K562 (cell line): ENCODE results near the gene AASDH. TPM values are rescaled to one million over a fixed set of nuclear protein-coding genes. Genes with fewer than 3 reads are reported as not detected.

Source experiments
- ATAC-seq: fragments of 200-7000 bp; cut with Tn5 transposase; 3 replicates; pipeline ENCODE4 v1.9.1; 2020; ENCODE audit warnings: moderate library complexity
- BruUV-seq: library from RNA; stranded (reverse); fragments of 400-500 nt; replicated peaks from 2 replicates; lab custom pipeline; 2021; lab: Mats Ljungman, UMichigan
- CTCF ChIA-PET: fragments of 300-600 bp; formaldehyde crosslinking; extraction: SDS; loops from one replicate; lab custom pipeline; 2021; ENCODE audit warnings: low intra/inter-chr PET ratio; lab: Yijun Ruan, JAX
- POLR2A ChIA-PET: fragments of 300-600, 350-650 bp; sonication (Branson Sonifier 250); formaldehyde crosslinking; extraction: SDS; loops from one replicate; lab custom pipeline; 2021; ENCODE audit warnings: antibody characterized with exemption, inconsistent platforms; lab: Yijun Ruan, JAX
- DNase-seq, 4 experiments: peaks; one replicate each; pipeline versions ENCODE4 v3.0.0 to v3.0.0-alpha.2; 2011 to 2018; ENCODE audit warnings: low spot score in 3 of 4, mixed read lengths in 3 of 4; ENCODE audit errors: extremely low read depth in 1 of 4
- FAIRE-seq: peaks from 2 replicates; lab custom pipeline; 2011; peaks lifted over from hg19 to GRCh38; lab: Jason Lieb, UNC
- H2AFZ ChIP-seq: 2 replicates; pipeline ENCODE4 v1.6.0; 2011; ENCODE audit warnings: low read depth, low read length, control low read depth, inconsistent platforms
- H3K27ac ChIP-seq: fragments of 200-600 bp; 3 replicates; pipeline ENCODE4 v1.8.0; 2011; ENCODE audit warnings: low read depth, mild to moderate bottlenecking, control low read depth, inconsistent platforms, low read length, moderate library complexity, mixed read lengths; ENCODE audit errors: extremely low read depth
- H3K27me3 ChIP-seq, 2 experiments: fragments of 300-600 bp in 1 of 2; 2 replicates in 1 of 2; 3 replicates in 1 of 2; pipeline versions ENCODE4 v1.6.0 to v1.8.0; 2011; ENCODE audit warnings: inconsistent platforms in 2 of 2, low read length in 2 of 2, mild to moderate bottlenecking in 1 of 2, mixed read lengths in 1 of 2, moderate library complexity in 1 of 2; ENCODE audit not compliant: control insufficient read depth in 2 of 2, insufficient read depth in 2 of 2
- H3K36me3 ChIP-seq: fragments of 300-600 bp; 3 replicates; pipeline ENCODE4 v1.8.0; 2011; ENCODE audit warnings: mild to moderate bottlenecking, low read length, inconsistent platforms; ENCODE audit not compliant: control insufficient read depth, insufficient read depth
- H3K4me1 ChIP-seq, 2 experiments: fragments of 200-600 bp in 1 of 2; replicated peaks in 1 of 2; 2 replicates in 1 of 2; 3 replicates in 1 of 2; pipeline versions ENCODE4 v1.5.1 to v1.8.0; 2011; ENCODE audit warnings: inconsistent platforms in 2 of 2, low read length in 2 of 2, mild to moderate bottlenecking in 1 of 2, mixed read lengths in 1 of 2, moderate library complexity in 1 of 2; ENCODE audit not compliant: control insufficient read depth in 2 of 2, insufficient read depth in 2 of 2
- H3K4me2 ChIP-seq: 2 replicates; pipeline ENCODE4 v1.6.1; 2011; ENCODE audit warnings: low read length, control low read depth, inconsistent platforms, mixed read lengths; ENCODE audit not compliant: insufficient read depth
- H3K4me3 ChIP-seq: fragments of 200-600 bp; sonication (generic), shearing (Covaris generic); 2 replicates; pipeline ENCODE4 v1.5.1; 2016; ENCODE audit warnings: control low read depth, inconsistent platforms
- H3K79me2 ChIP-seq: fragments of 200-600 bp; 3 replicates; pipeline ENCODE4 v1.8.0; 2011; ENCODE audit warnings: low read length, inconsistent platforms; ENCODE audit not compliant: control insufficient read depth, insufficient read depth
- H3K9ac ChIP-seq, 2 experiments: 2 replicates each; pipeline versions ENCODE4 v1.6.0 to v1.6.1; 2011; ENCODE audit warnings: low read depth in 2 of 2, low read length in 2 of 2, control low read depth in 1 of 2, inconsistent platforms in 1 of 2, mild to moderate bottlenecking in 1 of 2, mixed read lengths in 1 of 2; ENCODE audit not compliant: insufficient read depth in 1 of 2
- H3K9me1 ChIP-seq: one replicate; pipeline ENCODE4 v1.6.0; 2011; ENCODE audit warnings: inconsistent platforms, mild to moderate bottlenecking, low read length, moderate library complexity; ENCODE audit not compliant: control insufficient read depth, insufficient read depth
- H3K9me3 ChIP-seq: replicated peaks from 2 replicates; pipeline ENCODE4 v1.5.1; 2011; ENCODE audit warnings: low read depth, low read length, inconsistent platforms; ENCODE audit not compliant: control insufficient read depth, insufficient read depth
- H4K20me1 ChIP-seq: replicated peaks from 2 replicates; pipeline ENCODE4 v1.6.1; 2011; ENCODE audit warnings: low read length, inconsistent platforms, mixed read lengths; ENCODE audit not compliant: control insufficient read depth, insufficient read depth
- E2F1 ChIP-seq: sonication (generic); formaldehyde crosslinking; IDR thresholded peaks from 2 replicates; pipeline ENCODE4 v1.8.1; 2023; ENCODE audit warnings: mild to moderate bottlenecking, missing genetic modification reagents, moderate library complexity
- GATAD2A ChIP-seq: fragments of 450-650 bp; IDR thresholded peaks from 2 replicates; pipeline ENCODE4 v1.6.1; 2017
- NR2C1 ChIP-seq, 2 experiments: fragments of 450-650 bp; IDR thresholded peaks; 2 replicates each; pipeline ENCODE4 v1.6.1; 2017; ENCODE audit warnings: mild to moderate bottlenecking in 2 of 2, antibody characterized with exemption in 1 of 2, inconsistent platforms in 1 of 2, missing compliant biosample characterization in 1 of 2, missing genetic modification characterization in 1 of 2
- PHB2 ChIP-seq: fragments of 450-650 bp; IDR thresholded peaks from 2 replicates; pipeline ENCODE4 v1.6.1; 2017; ENCODE audit warnings: low read depth
- SOX6 ChIP-seq: fragments of 450-650 bp; IDR thresholded peaks from 2 replicates; pipeline ENCODE4 v1.6.1; 2014; ENCODE audit warnings: mild to moderate bottlenecking
- ZNF165 ChIP-seq: fragments of 250-450 bp; sonication (Bioruptor Pico); IDR thresholded peaks from 2 replicates; pipeline ENCODE4 v1.4.0; 2020; ENCODE audit warnings: borderline replicate concordance
- ZNF239 ChIP-seq: fragments of 250-450 bp; sonication (Bioruptor Pico); IDR thresholded peaks from 2 replicates; pipeline ENCODE4 v1.4.0; 2020; ENCODE audit warnings: mild to moderate bottlenecking
- WGBS: fragments of 100-300 bp; shearing (Covaris generic); methylation state at CpG from one replicate; pipeline ENCODE4 v1.1.6; 2016; ENCODE audit warnings: low coverage, mixed read lengths; ENCODE audit not compliant: insufficient coverage; ENCODE audit errors: missing lambda C conversion rate; 5-methylcytosine and 5-hydroxymethylcytosine counted together
- in situ Hi-C: fragments of 300-500 bp; cut with MboI; formaldehyde crosslinking; loops from 4 replicates; pipeline ENCODE4 v1.15.0; 2018; ENCODE audit warnings: inconsistent platforms, mixed read lengths
- intact Hi-C: fragments of 100-400 bp; cut with micrococcal nuclease; formaldehyde crosslinking; loops from 2 replicates; pipeline ENCODE4 v1.14.2; 2022
- polyA plus RNA-seq, 8 experiments: library from polyadenylated mRNA; depleted of rRNA in 4 of 8; stranded (reverse) in 5 of 8; unstranded in 3 of 8; fragments of >200 nt; fragmentation: Nextera tagmentation in 2 of 8; fragmentation: Illumina TruSeq in 1 of 8; extraction: Ambion mirVana in 2 of 8; extraction: Trizol in 1 of 8; gene quantifications; 2 replicates each; pipeline versions ENCODE4 v1.2.1 to v1.2.3, GENCODE V29; 2011 to 2014; ENCODE audit warnings: inconsistent platforms in 1 of 8, missing spikeins in 1 of 8
- total RNA-seq, 7 experiments: library from RNA; depleted of rRNA in 6 of 7; stranded (reverse); fragments of >200 nt in 6 of 7; fragmentation: Illumina TruSeq in 2 of 7; extraction: Trizol in 2 of 7; gene quantifications; 2 replicates each; pipeline versions ENCODE4 v1.2.1 to v1.2.3, GENCODE V29; 2011 to 2021; ENCODE audit warnings: low replicate concordance in 1 of 7
- TF ChIP-seq, protein P1 (sequence below), 2 experiments: fragments of 250-450 bp in 1 of 2; fragments of 450-650 bp in 1 of 2; sonication (Bioruptor Pico) in 1 of 2; IDR thresholded peaks; 2 replicates each; pipeline versions ENCODE4 v1.6.1 to v1.8.0; 2016 to 2021; ENCODE audit warnings: mild to moderate bottlenecking in 2 of 2, moderate library complexity in 2 of 2, missing compliant biosample characterization in 1 of 2, missing genetic modification characterization in 1 of 2
- TF ChIP-seq, protein P2 (sequence below), 2 experiments: fragments of 450-650 bp in 1 of 2; IDR thresholded peaks; 2 replicates each; pipeline ENCODE4 v1.6.1; 2011 to 2017; ENCODE audit warnings: low read depth in 2 of 2, antibody characterized with exemption in 1 of 2, borderline replicate concordance in 1 of 2, low read length in 1 of 2, mild to moderate bottlenecking in 1 of 2, mixed read lengths in 1 of 2; ENCODE audit not compliant: control insufficient read depth in 1 of 2

AASDH gene
- total and polyA plus RNA-seq, 9 of the 15 experiments (the other 6 are each of a cell fraction or from before 2014, with no cell fraction given), result 8.6 to 29.7 (median 13.7) TPM

- 11% methylated on average over 22 of the region's 29 CpGs for WGBS
- H3K4me2 ChIP-seq, result no peak overlapping the region
- no peak overlapping the region for H3K4me3 ChIP-seq
- H3K9me3 ChIP-seq, result no peaks in the 10 kb centered on the region
- ChIA-PET POLR2A (interaction anchor here (0.7 kb wide), 1 partner anchor 189 kb away, joined by 3 read pairs; no protein-coding TSS in a partner anchor), CTCF (no interaction called here)
- in situ Hi-C loops (no loop called here), intact Hi-C loops (loop anchor here (10.0 kb wide), 1 partner anchor 229 kb away; no protein-coding TSS in a partner anchor)
- TF ChIP-seq, protein P1, sequence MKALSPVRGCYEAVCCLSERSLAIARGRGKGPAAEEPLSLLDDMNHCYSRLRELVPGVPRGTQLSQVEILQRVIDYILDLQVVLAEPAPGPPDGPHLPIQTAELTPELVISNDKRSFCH (CRISPR knock-in tag; IDR thresholded peaks at IDR 0.05), result no peak
- TF ChIP-seq, protein P1 (tag; IDR thresholded peaks at IDR 0.05), result no peak
- no peak for TF ChIP-seq GATAD2A
- no peak for TF ChIP-seq ZNF165 (CRISPR knock-in tag)
- TF ChIP-seq, protein P2, sequence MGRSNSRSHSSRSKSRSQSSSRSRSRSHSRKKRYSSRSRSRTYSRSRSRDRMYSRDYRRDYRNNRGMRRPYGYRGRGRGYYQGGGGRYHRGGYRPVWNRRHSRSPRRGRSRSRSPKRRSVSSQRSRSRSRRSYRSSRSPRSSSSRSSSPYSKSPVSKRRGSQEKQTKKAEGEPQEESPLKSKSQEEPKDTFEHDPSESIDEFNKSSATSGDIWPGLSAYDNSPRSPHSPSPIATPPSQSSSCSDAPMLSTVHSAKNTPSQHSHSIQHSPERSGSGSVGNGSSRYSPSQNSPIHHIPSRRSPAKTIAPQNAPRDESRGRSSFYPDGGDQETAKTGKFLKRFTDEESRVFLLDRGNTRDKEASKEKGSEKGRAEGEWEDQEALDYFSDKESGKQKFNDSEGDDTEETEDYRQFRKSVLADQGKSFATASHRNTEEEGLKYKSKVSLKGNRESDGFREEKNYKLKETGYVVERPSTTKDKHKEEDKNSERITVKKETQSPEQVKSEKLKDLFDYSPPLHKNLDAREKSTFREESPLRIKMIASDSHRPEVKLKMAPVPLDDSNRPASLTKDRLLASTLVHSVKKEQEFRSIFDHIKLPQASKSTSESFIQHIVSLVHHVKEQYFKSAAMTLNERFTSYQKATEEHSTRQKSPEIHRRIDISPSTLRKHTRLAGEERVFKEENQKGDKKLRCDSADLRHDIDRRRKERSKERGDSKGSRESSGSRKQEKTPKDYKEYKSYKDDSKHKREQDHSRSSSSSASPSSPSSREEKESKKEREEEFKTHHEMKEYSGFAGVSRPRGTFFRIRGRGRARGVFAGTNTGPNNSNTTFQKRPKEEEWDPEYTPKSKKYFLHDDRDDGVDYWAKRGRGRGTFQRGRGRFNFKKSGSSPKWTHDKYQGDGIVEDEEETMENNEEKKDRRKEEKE (IDR thresholded peaks at IDR 0.05; ENCODE audit: borderline replicate concordance in 1 of 2, control insufficient read depth in 1 of 2, low read depth in 2 of 2, low read length in 1 of 2), result no peak
- no peak for TF ChIP-seq E2F1
- TF ChIP-seq PHB2, result no peak
- no peak for TF ChIP-seq ZNF239
- no peak for TF ChIP-seq SOX6
- TF ChIP-seq NR2C1 (IDR thresholded peaks at IDR 0.05), result no peak
- no peak for TF ChIP-seq NR2C1 (tag; IDR thresholded peaks at IDR 0.05)
- no peaks in the 10 kb centered on the region for H3K9me1 ChIP-seq
- no peak for FAIRE-seq
- ATAC-seq, result no peak; the same call in 2 of the 3 replicates
- no peak overlapping the region for H3K27ac ChIP-seq
- DNase-seq, result no peak
- peaks cover 13% of the 10 kb centered on the region; the same call in 1 of the 2 replicates for H4K20me1 ChIP-seq
- no peaks in the 10 kb centered on the region for H3K36me3 ChIP-seq
- H2AFZ ChIP-seq, result no peak overlapping the region
- H3K4me1 ChIP-seq, result peaks cover 0 to 23% of the 10 kb centered on the region in 2 experiments; a peak in 2 of 5 replicates
- H3K79me2 ChIP-seq, result no peaks in the 10 kb centered on the region
- BruUV-seq, result no TSS peak
- H3K9ac ChIP-seq, result no peak overlapping the region
- peaks cover 63 to 70% of the 10 kb centered on the region in 2 experiments for H3K27me3 ChIP-seq
Measured at GRCh38 chr4:56316011-56316650, 71.2 kb downstream of the AASDH start.
